HepG2 (cell line): Measurements from ENCODE around the gene HOXC9. TPM values are rescaled to one million over a fixed set of nuclear protein-coding genes. Genes with fewer than 3 reads are reported as not detected.
A peak's percentile ranks its signal among the peaks of the same experiment; 100 is the strongest.

Experiments
- ATAC-seq: fragments of 200-7000 bp; cut with Tn5 transposase; 3 replicates; pipeline ENCODE4 v1.9.1; 2020; ENCODE audit warnings: mild to moderate bottlenecking, moderate library complexity
- BruUV-seq: library from RNA; stranded (reverse); fragments of 400-500 nt; replicated peaks from 2 replicates; lab custom pipeline; 2021; lab: Mats Ljungman, UMichigan
- CTCF ChIA-PET: fragments of 300-600 bp; formaldehyde crosslinking; extraction: SDS; loops from one replicate; lab custom pipeline; 2021; ENCODE audit warnings: low total read pairs, inconsistent platforms, low intra/inter-chr PET ratio; lab: Yijun Ruan, JAX
- POLR2A ChIA-PET: fragments of 350-600 bp; sonication (Branson Sonifier 250); formaldehyde crosslinking; loops from one replicate; lab custom pipeline; 2020; ENCODE audit warnings: antibody characterized with exemption, inconsistent platforms; lab: Yijun Ruan, JAX
- DNase-seq: peaks from one replicate; pipeline ENCODE4 v3.0.0-alpha.2; 2015; ENCODE audit warnings: low spot score
- FAIRE-seq: peaks from 3 replicates; lab custom pipeline; 2011; peaks lifted over from hg19 to GRCh38; lab: Jason Lieb, UNC
- H2AFZ ChIP-seq: one replicate; pipeline ENCODE4 v1.6.1; 2011; ENCODE audit warnings: low read length, inconsistent platforms
- H3K27ac ChIP-seq: fragments of 300-600 bp; 3 replicates; pipeline ENCODE4 v1.8.0; 2011; ENCODE audit warnings: mixed run types, mild to moderate bottlenecking, mixed read lengths, low read length, inconsistent platforms; ENCODE audit not compliant: insufficient read depth; ENCODE audit errors: extremely low read length
- H3K27me3 ChIP-seq, 2 experiments: fragments of 200-600 bp in 1 of 2; 2 replicates in 1 of 2; 3 replicates in 1 of 2; pipeline versions ENCODE4 v1.6.0 to v1.8.0; 2011; ENCODE audit warnings: low read length in 2 of 2, mild to moderate bottlenecking in 2 of 2, moderate library complexity in 2 of 2, inconsistent platforms in 1 of 2; ENCODE audit not compliant: insufficient read depth in 2 of 2, control insufficient read depth in 1 of 2
- H3K36me3 ChIP-seq, 2 experiments: fragments of 200-600 bp in 1 of 2; replicated peaks in 1 of 2; 2 replicates in 1 of 2; 3 replicates in 1 of 2; pipeline versions ENCODE4 v1.5.1 to v1.8.0; 2011; ENCODE audit warnings: low read length in 2 of 2, inconsistent platforms in 1 of 2; ENCODE audit not compliant: insufficient read depth in 2 of 2, control insufficient read depth in 1 of 2
- H3K4me1 ChIP-seq: 2 replicates; pipeline ENCODE4 v1.5.1; 2012; ENCODE audit warnings: low read length, inconsistent platforms; ENCODE audit not compliant: insufficient read depth
- H3K4me2 ChIP-seq: 2 replicates; pipeline ENCODE4 v1.6.0; 2011; ENCODE audit warnings: low read depth, low read length, inconsistent platforms
- H3K4me3 ChIP-seq, 3 experiments: fragments of 200-600 bp in 1 of 3; sonication (generic), shearing (Covaris generic) in 1 of 3; replicated peaks in 1 of 3; 2 replicates each; pipeline ENCODE4 v1.5.1; 2011 to 2016; ENCODE audit warnings: low read length in 3 of 3, inconsistent platforms in 2 of 3, low read depth in 2 of 3, mild to moderate bottlenecking in 2 of 3, control low read depth in 1 of 3, mixed read lengths in 1 of 3; ENCODE audit not compliant: insufficient read depth in 1 of 3
- H3K79me2 ChIP-seq: one replicate; pipeline ENCODE4 v1.6.1; 2011; ENCODE audit warnings: low read length, inconsistent platforms; ENCODE audit not compliant: insufficient read depth
- H3K9ac ChIP-seq: 2 replicates; pipeline ENCODE4 v1.6.0; 2011; ENCODE audit warnings: mild to moderate bottlenecking, low read depth, low read length, inconsistent platforms; ENCODE audit not compliant: insufficient read depth
- H3K9me3 ChIP-seq: 2 replicates; pipeline ENCODE4 v1.5.1; 2012; ENCODE audit warnings: mild to moderate bottlenecking, low read length
- H4K20me1 ChIP-seq: 2 replicates; pipeline ENCODE4 v1.6.0; 2011; ENCODE audit warnings: inconsistent platforms, mild to moderate bottlenecking, low read length, moderate library complexity; ENCODE audit not compliant: insufficient read depth
- AGO2 ChIP-seq: fragments of 200-400 bp; formaldehyde crosslinking; optimal IDR thresholded peaks from 2 replicates; pipeline ENCODE3; 2017; ENCODE audit warnings: mild to moderate bottlenecking, low read depth, low read length, moderate library complexity
- ARNTL ChIP-seq: sonication (generic); formaldehyde crosslinking; IDR thresholded peaks from 2 replicates; pipeline ENCODE4 v1.4.0; 2020; ENCODE audit warnings: mild to moderate bottlenecking, missing genetic modification reagents
- DRAP1 ChIP-seq: IDR thresholded peaks from 2 replicates; pipeline ENCODE4 v1.6.1; 2016; ENCODE audit warnings: missing genetic modification reagents, missing compliant biosample characterization
- ELK4 ChIP-seq: sonication (generic); formaldehyde crosslinking; IDR thresholded peaks from 2 replicates; pipeline ENCODE4 v1.9.0; 2021; ENCODE audit warnings: missing genetic modification reagents, borderline replicate concordance
- RNF2 ChIP-seq: fragments of 450-650 bp; conservative IDR thresholded peaks from 2 replicates; pipeline ENCODE4 v1.6.1; 2016; ENCODE audit warnings: low read depth
- TFAP4 ChIP-seq: sonication (generic); IDR thresholded peaks from 2 replicates; pipeline ENCODE4 v1.6.1; 2016; ENCODE audit warnings: low read depth, borderline replicate concordance
- ZNF230 ChIP-seq: sonication (generic); formaldehyde crosslinking; IDR thresholded peaks from 2 replicates; pipeline ENCODE4 v1.4.0; 2020; ENCODE audit warnings: mild to moderate bottlenecking, missing genetic modification reagents
- ZNF274 ChIP-seq: sonication (generic); formaldehyde crosslinking; IDR thresholded peaks from 2 replicates; pipeline ENCODE4 v1.5.1; 2020; ENCODE audit warnings: mild to moderate bottlenecking, missing genetic modification reagents
- ZNF333 ChIP-seq: sonication (generic); formaldehyde crosslinking; IDR thresholded peaks from 2 replicates; pipeline ENCODE4 v1.4.0; 2020; ENCODE audit warnings: mild to moderate bottlenecking, missing genetic modification reagents, borderline replicate concordance
- ZNF383 ChIP-seq: sonication (generic); formaldehyde crosslinking; IDR thresholded peaks from 2 replicates; pipeline ENCODE4 v1.4.0; 2020; ENCODE audit warnings: missing genetic modification reagents, mild to moderate bottlenecking, borderline replicate concordance
- ZNF576 ChIP-seq: sonication (generic); formaldehyde crosslinking; IDR thresholded peaks from 2 replicates; pipeline ENCODE4 v1.4.0; 2020; ENCODE audit warnings: mild to moderate bottlenecking, missing genetic modification reagents
- ZNF615 ChIP-seq: sonication (generic); formaldehyde crosslinking; IDR thresholded peaks from 2 replicates; pipeline ENCODE4 v1.5.0; 2020; ENCODE audit warnings: mild to moderate bottlenecking, missing genetic modification reagents, borderline replicate concordance
- ZNF672 ChIP-seq: sonication (generic); formaldehyde crosslinking; IDR thresholded peaks from 2 replicates; pipeline ENCODE4 v1.8.1; 2022; ENCODE audit warnings: missing genetic modification reagents
- WGBS: methylation state at CpG from one replicate; pipeline ENCODE4 v1.1.6; 2017; ENCODE audit warnings: low lambda C conversion rate; 5-methylcytosine and 5-hydroxymethylcytosine counted together
- in situ Hi-C: cut with HindIII; loops from 2 replicates; pipeline ENCODE4 v1.10.0; 2017; ENCODE audit warnings: low pct_unique_long_range_greater_than_20kb; ENCODE audit not compliant: extremely low pct_ligation_motif_present
- intact Hi-C: fragments of 100-400 bp; cut with micrococcal nuclease; formaldehyde crosslinking; loops from one replicate; pipeline ENCODE4 v1.10.0; 2022; ENCODE audit not compliant: unreplicated experiment
- polyA plus RNA-seq, 8 experiments: library from polyadenylated mRNA; depleted of rRNA in 3 of 8; stranded (reverse) in 7 of 8; unstranded in 1 of 8; fragments of >200 nt; fragmentation: Illumina TruSeq in 4 of 8; extraction: Trizol in 4 of 8; gene quantifications; 2 replicates each; pipeline versions ENCODE4 v1.2.1 to v1.2.3, GENCODE V29; 2011 to 2016; ENCODE audit warnings: low read depth in 4 of 8, missing spikeins in 1 of 8, mixed read lengths in 1 of 8; ENCODE audit not compliant: insufficient read depth in 1 of 8
- total RNA-seq, 5 experiments: library from RNA; depleted of rRNA; stranded (reverse); fragments of >200 nt; fragmentation: Illumina TruSeq; extraction: Trizol; gene quantifications; 2 replicates each; pipeline ENCODE4 v1.2.3, GENCODE V29; 2016; ENCODE audit warnings: low read depth in 1 of 5

HOXC9 gene
- total and polyA plus RNA-seq, 2 of the 13 experiments (the other 11 are each of a cell fraction or from before 2014, with no cell fraction given): 0.11 to 1.1 TPM

GRCh38 chr12:54006559-54007220, 6.7 kb downstream of the HOXC9 start:
- H3K36me3 ChIP-seq: no peaks in the 10 kb centered on the region
- intact Hi-C loops: loop anchor here (1.0 to 10.0 kb wide), 4 partner anchors 185 to 358 kb away; partner anchors contain the start of gene GPR84
- H3K9ac ChIP-seq: no peak overlapping the region
- H3K79me2 ChIP-seq: no peaks in the 10 kb centered on the region
- peak overlapping the region; percentile 73 for H3K4me2 ChIP-seq
- no peaks in the 10 kb centered on the region for H3K9me3 ChIP-seq
- 15% methylated on average over 16 of the region's 22 CpGs for WGBS
- H2AFZ ChIP-seq: no peak overlapping the region
- no peaks in the 10 kb centered on the region for H4K20me1 ChIP-seq
- FAIRE-seq: no peak
- POLR2A ChIA-PET: interaction anchor here (1.4 kb wide), 1 partner anchor 273 kb away, joined by 3 read pairs; the partner anchor contains the start of genes CBX5 and HNRNPA1
- CTCF ChIA-PET: interaction anchor here (0.7 to 3.3 kb wide), 7 partner anchors 18 to 210 kb away, joined by 3 to 48 read pairs (median 9); no protein-coding TSS in a partner anchor
- TF ChIP-seq RNF2: 0 out of 2 replicates have a peak, but pooled peaks have one; percentile 11
- TF ChIP-seq ZNF672 (CRISPR knock-in tag): no peak
- TF ChIP-seq ZNF230 (CRISPR knock-in tag): 0 out of 2 replicates have a peak, but pooled peaks have one; percentile 30
- TF ChIP-seq ZNF615 (CRISPR knock-in tag): no peak
- DNase-seq: no peak
- peaks cover 30 to 91% of the 10 kb centered on the region in 2 experiments for H3K27me3 ChIP-seq
- H3K4me3 ChIP-seq: peak overlapping the region in 1 of 3 experiments; percentile 48; a peak in 1 of 6 replicates
- peak; percentile 50 for ATAC-seq
- no TSS peak for BruUV-seq
- in situ Hi-C loops: no loop called here
- H3K27ac ChIP-seq: no peak overlapping the region
- H3K4me1 ChIP-seq: peaks cover 30% of the 10 kb centered on the region

- DNase-seq (no peak), FAIRE-seq (no peak), ATAC-seq (no peak)
- 3% methylated on average over 2 of the region's 2 CpGs for WGBS
- Histone ChIP-seq H4K20me1 (no peaks in the 10 kb centered on the region), H3K27me3 (peaks cover 30 to 87% of the 10 kb centered on the region in 2 experiments), H3K9ac (no peak overlapping the region), H3K4me1 (peaks cover 30% of the 10 kb centered on the region), H3K27ac (no peak overlapping the region), H3K4me3 (no peak overlapping the region), H3K79me2 (no peaks in the 10 kb centered on the region), H2AFZ (no peak overlapping the region), H3K36me3 (no peaks in the 10 kb centered on the region), H3K9me3 (no peaks in the 10 kb centered on the region), H3K4me2 (no peak overlapping the region)
- intact Hi-C loops (loop anchor here (2.0 to 10.0 kb wide), 2 partner anchors 201 to 357 kb away; partner anchors contain the start of gene GPR84), in situ Hi-C loops (no loop called here)
- BruUV-seq: no TSS peak
- CTCF ChIA-PET: interaction anchor here (0.8 kb wide), 1 partner anchor 184 kb away, joined by 3 read pairs; no protein-coding TSS in a partner anchor
- POLR2A ChIA-PET: no interaction called here
- no peak for TF ChIP-seq ZNF333 (CRISPR knock-in tag)
- TF ChIP-seq ZNF274: no peak
- TF ChIP-seq ZNF576: no peak
- TF ChIP-seq ARNTL (CRISPR knock-in tag): no peak
- no peak for TF ChIP-seq DRAP1
- no peak for TF ChIP-seq TFAP4
- no peak for TF ChIP-seq ZNF383 (CRISPR knock-in tag)
- TF ChIP-seq ELK4 (CRISPR knock-in tag): no peak
- no peak for TF ChIP-seq AGO2
These were observed 7.7 kb downstream of the HOXC9 start for GRCh38 chr12:54007538-54008259.
